Measurements from ENCODE around the gene UTF1. TPM values are rescaled to one million over a fixed set of nuclear protein-coding genes. Genes with fewer than 3 reads are reported as not detected.
A peak's percentile ranks its signal among the peaks of the same experiment; 100 is the strongest.

The UTF1 gene
- total and polyA plus RNA-seq, 2 experiments from 2014 or later: 12.2 to 51.4 TPM

DNA sequence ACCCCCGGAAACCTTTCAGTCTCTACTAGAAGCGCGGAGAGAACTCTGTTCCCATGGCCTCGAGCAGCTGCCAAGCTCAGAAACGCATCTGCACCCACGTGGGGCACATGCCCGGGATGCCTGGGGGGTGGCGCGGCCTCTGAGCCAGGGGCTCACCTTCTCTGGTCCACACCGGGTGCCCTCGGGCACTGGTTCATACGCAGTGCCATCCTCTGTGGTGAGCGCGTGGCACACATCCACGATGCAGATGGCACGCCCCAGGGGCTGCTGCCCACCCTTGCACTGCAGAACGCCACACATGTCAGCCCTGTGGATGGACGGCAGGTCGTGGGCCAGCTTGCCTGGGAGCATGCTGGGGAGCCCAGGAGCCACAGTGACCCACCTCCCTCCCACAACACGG is 40.2 kb downstream of the UTF1 start (continued):
- TF ChIP-seq, protein P1, sequence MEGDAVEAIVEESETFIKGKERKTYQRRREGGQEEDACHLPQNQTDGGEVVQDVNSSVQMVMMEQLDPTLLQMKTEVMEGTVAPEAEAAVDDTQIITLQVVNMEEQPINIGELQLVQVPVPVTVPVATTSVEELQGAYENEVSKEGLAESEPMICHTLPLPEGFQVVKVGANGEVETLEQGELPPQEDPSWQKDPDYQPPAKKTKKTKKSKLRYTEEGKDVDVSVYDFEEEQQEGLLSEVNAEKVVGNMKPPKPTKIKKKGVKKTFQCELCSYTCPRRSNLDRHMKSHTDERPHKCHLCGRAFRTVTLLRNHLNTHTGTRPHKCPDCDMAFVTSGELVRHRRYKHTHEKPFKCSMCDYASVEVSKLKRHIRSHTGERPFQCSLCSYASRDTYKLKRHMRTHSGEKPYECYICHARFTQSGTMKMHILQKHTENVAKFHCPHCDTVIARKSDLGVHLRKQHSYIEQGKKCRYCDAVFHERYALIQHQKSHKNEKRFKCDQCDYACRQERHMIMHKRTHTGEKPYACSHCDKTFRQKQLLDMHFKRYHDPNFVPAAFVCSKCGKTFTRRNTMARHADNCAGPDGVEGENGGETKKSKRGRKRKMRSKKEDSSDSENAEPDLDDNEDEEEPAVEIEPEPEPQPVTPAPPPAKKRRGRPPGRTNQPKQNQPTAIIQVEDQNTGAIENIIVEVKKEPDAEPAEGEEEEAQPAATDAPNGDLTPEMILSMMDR (conservative IDR thresholded peaks at IDR 0.05; ENCODE audit: low read depth in 2 of 2): no peak
- TF ChIP-seq EZH2phosphoT487 (IDR thresholded peaks at IDR 0.05; ENCODE audit: unreplicated experiment) (no peak), CREB1 (CRISPR knock-in tag; IDR thresholded peaks at IDR 0.05; ENCODE audit: low read depth) (no peak), POLR2AphosphoS5 (IDR thresholded peaks at IDR 0.05; ENCODE audit: low read depth) (no peak)
- TF ChIP-seq, protein P2, sequence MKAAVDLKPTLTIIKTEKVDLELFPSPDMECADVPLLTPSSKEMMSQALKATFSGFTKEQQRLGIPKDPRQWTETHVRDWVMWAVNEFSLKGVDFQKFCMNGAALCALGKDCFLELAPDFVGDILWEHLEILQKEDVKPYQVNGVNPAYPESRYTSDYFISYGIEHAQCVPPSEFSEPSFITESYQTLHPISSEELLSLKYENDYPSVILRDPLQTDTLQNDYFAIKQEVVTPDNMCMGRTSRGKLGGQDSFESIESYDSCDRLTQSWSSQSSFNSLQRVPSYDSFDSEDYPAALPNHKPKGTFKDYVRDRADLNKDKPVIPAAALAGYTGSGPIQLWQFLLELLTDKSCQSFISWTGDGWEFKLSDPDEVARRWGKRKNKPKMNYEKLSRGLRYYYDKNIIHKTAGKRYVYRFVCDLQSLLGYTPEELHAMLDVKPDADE (IDR thresholded peaks at IDR 0.05): no peak

DNA sequence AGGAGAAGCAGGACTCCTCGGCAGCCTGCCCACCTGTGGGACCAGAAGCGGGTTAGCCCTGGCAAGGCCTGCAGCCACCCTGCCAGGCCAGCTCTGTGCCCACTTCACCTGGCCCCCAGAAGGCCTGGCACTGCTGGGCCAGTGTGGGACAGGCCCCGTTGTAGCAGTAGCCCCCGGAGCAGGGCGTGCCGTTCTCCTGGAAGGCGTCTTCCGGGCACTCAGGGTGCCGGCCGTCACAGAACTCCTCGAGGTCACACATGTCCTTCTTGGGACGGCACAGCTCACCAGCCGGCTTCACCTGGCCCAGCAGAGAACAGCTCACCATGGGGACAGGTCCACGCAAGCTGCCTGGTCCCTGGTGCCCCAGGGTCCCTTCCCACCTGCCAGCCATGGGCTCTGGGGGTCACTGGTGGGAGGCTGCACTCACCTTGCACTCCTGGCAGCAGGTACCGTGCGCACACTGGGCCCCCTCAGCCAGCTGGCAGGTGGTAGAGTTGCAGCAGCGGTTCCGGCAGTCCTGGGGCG is 40.8 kb downstream of the UTF1 start:
- no peaks in the 10 kb centered on the region for H3K9me2 ChIP-seq (ENCODE audit: insufficient read depth)
- no peaks in the 10 kb centered on the region for H3F3A ChIP-seq (replicated peaks; ENCODE audit: low read depth)
- H3K27me3 ChIP-seq (ENCODE audit: insufficient read depth): no peaks in the 10 kb centered on the region
- DNase-seq (ENCODE audit: low spot score) (no peak), ATAC-seq (no peak)
- Mint-ChIP-seq H3K27ac (no peak overlapping the region), H3K9me3 (no peaks in the 10 kb centered on the region), H3K4me3 (no peak overlapping the region), H3K36me3 (ENCODE audit: low read depth) (no peaks in the 10 kb centered on the region; the same call in 2 of the 3 replicates), H3K27me3 (ENCODE audit: insufficient read depth, low read depth, poor library complexity) (peaks cover 6% of the 10 kb centered on the region), H3K4me1 (peaks cover 2% of the 10 kb centered on the region; the same call in 2 of the 3 replicates)
- no peak overlapping the region for H3K4me2 ChIP-seq
- TF ChIP-seq EZH2 (IDR thresholded peaks at IDR 0.05; ENCODE audit: low read depth, unreplicated experiment): no peak
- TF ChIP-seq NANOG (IDR thresholded peaks at IDR 0.05; ENCODE audit: borderline replicate concordance): no peak
- TF ChIP-seq POLR2AphosphoS5 (IDR thresholded peaks at IDR 0.05; ENCODE audit: low read depth): no peak
- no peak for TF ChIP-seq ZNF331 (CRISPR knock-in tag; IDR thresholded peaks at IDR 0.05; ENCODE audit: low read depth)
- no peak for TF ChIP-seq EZH2phosphoT487 (IDR thresholded peaks at IDR 0.05; ENCODE audit: unreplicated experiment)
- no peak overlapping the region for H2AFZ ChIP-seq
- no peak overlapping the region for H3K27ac ChIP-seq (ENCODE audit: low read depth)
- no peaks in the 10 kb centered on the region for H3K79me2 ChIP-seq (replicated peaks; ENCODE audit: insufficient read depth)
- no peak overlapping the region for H3K4me3 ChIP-seq
- H4K20me1 ChIP-seq (replicated peaks; ENCODE audit: insufficient read depth): no peaks in the 10 kb centered on the region
- H3K4me1 ChIP-seq (ENCODE audit: insufficient read depth): no peaks in the 10 kb centered on the region
- H3K36me3 ChIP-seq (ENCODE audit: insufficient read depth): no peaks in the 10 kb centered on the region

DNA sequence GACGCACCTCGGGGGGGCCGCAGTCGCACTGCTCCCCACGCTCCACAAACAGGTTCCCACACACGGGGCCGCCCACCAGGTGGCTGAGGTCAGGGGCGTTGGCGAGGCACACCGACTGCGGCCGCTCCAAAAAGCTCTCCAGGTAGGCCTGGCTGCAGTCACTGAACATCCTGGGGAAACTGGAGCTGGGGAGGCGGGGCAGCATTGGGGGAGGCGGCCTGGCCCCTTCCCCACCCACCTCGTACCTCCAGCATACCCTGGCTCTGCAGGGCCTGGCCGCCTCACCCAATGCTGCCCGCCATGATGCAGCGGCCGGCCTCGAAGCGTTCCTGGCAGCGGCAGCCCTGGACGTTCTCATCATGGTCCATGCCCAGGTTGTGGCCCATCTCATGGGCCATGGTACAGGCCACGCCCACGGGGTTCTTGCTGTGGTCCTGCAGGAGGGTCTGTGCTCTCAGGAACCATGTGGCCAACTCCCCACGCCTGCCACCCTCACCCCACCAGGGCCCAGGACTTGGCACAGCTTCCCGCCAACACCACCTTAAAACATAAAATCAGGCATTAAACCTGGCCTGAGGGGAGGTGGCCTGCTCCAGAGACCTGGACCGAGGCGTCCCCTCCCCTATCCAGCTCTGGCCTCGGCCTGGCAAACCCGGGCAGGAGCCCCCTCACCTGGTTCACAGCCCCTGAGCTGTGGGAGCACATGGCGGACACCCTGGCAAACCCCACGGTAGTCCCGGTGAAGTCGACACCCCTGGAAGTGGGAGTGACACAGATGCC is 41.7 kb downstream of the UTF1 start:
- Histone ChIP-seq H4K20me1 (replicated peaks; ENCODE audit: insufficient read depth) (no peaks in the 10 kb centered on the region), H3K36me3 (ENCODE audit: insufficient read depth) (no peaks in the 10 kb centered on the region), H3K9me2 (ENCODE audit: insufficient read depth) (no peaks in the 10 kb centered on the region), H3K27me3 (ENCODE audit: insufficient read depth) (no peaks in the 10 kb centered on the region), H3K4me2 (no peak overlapping the region), H3K4me3 (no peak overlapping the region), H3K4me1 (ENCODE audit: insufficient read depth) (no peaks in the 10 kb centered on the region), H3F3A (replicated peaks; ENCODE audit: low read depth) (no peaks in the 10 kb centered on the region), H3K27ac (ENCODE audit: low read depth) (no peak overlapping the region), H2AFZ (no peak overlapping the region), H3K79me2 (replicated peaks; ENCODE audit: insufficient read depth) (no peaks in the 10 kb centered on the region)
- ATAC-seq (peak; percentile 17), DNase-seq (ENCODE audit: low spot score) (no peak)
- H3K27me3 Mint-ChIP-seq (ENCODE audit: insufficient read depth, low read depth, poor library complexity): peaks cover 5% of the 10 kb centered on the region
- peaks cover 4% of the 10 kb centered on the region; the same call in 2 of the 3 replicates for H3K4me1 Mint-ChIP-seq
- H3K36me3 Mint-ChIP-seq (ENCODE audit: low read depth): no peaks in the 10 kb centered on the region
- TF ChIP-seq STAT1 (IDR thresholded peaks at IDR 0.05; ENCODE audit: unreplicated experiment): no peak
- TF ChIP-seq, protein P1 (conservative IDR thresholded peaks at IDR 0.05; ENCODE audit: low read depth in 2 of 2): no peak
- H3K9me3 Mint-ChIP-seq: no peaks in the 10 kb centered on the region
- no peak overlapping the region for H3K4me3 Mint-ChIP-seq
- H3K27ac Mint-ChIP-seq: no peak overlapping the region

Data from GM23338 (cell line).